GM21528 (cell line): Measurements from ENCODE around the gene CHURC1.

Experiments used
- ATAC-seq: cut with Tn5 transposase; IDR thresholded peaks from one replicate; pipeline ENCODE4 v1.9.1; 2021; ENCODE audit warnings: mild to moderate bottlenecking, moderate library complexity; ENCODE audit not compliant: unreplicated experiment, low FRiP score

Gene CHURC1

DNA sequence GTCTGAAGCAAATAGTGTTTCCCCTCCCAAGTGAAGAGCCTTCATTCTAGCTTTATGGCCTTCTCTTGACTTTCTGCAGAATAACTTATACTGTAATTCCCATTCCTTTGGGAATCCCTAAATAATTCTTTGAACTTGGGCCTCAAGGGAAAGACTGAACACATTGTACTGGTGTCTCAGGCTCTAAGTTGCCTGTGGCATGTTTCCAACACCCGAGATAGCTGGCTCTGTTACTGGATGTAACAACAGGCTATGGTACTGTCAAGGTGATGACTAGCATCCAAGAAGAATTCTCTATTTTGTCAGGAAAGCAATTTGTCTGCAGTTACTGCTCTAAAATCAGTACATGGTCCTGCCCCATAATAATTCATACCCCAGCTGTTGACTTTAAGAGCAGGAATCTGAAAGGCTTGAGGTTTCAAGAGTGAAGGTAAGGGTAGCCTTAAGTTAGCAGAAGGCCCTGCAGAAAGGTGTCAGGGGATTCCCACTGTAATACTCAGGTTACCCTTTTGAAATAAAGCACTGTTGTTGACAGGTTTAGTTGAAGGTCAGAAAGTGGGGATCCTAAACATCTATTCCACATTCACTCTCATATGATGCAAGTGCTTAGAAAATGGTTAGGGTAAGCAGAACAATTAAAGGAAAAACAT is 23.0 kb downstream of the CHURC1 start:
- ATAC-seq, result no peak

DNA sequence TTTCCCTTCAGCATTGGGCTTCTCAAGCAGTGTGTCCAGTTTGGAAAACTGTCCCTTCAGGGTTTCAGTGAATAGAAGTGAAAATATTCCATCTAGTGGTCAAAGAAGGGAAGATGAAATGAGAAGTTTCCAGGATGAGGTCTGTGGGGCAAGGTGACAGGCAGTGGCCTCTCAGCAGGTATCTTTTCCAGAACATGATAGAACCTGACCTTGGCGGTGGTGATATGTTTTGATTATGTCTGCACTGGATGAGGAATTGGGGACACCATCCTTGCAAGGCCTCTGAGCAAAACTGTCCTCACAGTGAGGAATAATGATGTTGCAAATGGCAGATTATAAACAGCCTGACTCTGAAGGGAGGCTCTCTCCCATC is 23.6 kb downstream of the CHURC1 start:
- no peak for ATAC-seq

DNA sequence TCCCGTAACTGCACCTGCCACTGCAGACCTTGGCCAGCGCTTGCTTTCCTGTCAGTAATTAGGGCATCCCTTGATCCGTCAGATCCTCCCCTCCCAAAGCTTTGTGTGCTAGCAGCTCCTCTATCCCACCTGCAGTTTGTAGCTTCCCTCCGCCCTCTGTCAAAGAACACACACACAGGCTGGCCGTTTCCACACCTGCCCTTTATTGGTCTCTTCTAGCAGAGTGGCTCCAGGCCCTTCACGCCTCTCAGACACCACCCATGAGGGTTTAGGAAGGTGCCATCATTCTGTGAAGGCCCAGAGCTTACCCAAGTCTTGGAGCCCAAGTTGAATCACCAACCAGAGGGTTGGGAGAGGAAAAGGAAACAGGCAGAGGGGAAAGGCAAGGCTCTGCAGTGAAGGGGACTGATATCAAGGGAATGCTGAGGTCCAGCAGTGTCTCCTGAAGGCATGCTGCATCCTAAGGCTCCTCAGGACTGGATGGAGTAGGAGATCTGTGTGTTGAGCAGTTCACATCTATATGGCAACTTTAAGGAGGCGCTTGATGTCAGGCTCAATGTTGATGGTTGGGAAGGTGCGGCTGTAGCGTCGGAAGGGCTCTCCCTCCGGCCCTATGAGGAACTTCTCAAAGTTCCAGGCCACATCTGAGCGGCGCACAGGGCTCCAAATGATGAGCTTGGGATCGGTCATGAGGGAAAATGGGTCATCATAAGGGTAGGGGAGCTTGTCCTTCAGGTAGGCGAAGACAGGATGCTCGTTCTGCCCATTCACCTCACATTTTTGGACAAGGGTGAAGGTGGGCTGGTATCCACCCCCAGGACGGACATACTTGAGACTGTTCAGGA is 24.9 kb downstream of the CHURC1 start:
- no peak for ATAC-seq

DNA sequence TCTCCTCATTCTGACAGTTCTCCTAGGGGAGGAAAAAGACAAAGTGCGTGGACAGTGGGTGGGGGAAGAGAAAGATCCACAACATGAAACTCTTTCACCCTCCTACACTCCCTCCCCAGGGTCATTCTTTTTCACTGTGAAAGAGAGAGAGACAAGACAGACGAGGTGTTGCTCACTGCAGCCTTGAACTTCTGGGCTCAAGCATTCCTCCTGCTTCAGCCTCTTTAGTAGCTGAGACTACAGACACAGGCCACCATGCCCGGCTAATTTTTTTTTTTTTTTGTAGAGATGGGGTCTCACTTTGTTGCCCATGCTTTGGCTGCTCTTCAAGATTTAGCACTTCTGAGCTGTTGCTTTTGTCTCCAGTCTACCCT is 25.5 kb downstream of the CHURC1 start:
- no peak for ATAC-seq

DNA sequence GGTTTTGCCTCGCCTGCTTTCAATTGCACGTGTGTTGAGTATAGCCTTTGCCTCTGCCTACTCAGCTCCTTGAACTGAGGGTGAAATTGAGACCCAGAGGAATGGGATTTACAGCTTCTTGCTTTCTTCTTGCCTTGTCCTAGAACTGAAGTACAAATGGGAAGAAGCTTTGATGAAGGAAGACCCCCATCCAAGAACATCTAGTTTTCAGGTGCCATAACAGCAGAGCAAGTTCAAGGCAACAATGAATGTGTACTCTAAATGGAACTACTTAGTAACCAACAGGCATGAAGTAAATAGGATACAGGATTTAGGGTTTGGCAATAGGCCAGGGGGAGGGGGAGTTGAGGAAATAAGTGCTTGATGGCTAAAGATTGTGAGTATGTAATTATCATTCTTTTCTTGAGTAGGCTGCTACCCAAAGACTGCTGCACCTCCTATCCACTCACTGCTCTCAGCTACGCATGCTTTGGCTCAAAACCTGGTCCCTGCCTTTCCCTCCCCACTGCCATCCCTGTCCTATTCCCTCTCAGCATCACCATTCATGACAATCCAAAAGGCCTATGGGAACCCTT is 26.2 kb downstream of the CHURC1 start:
- ATAC-seq, result no peak

DNA sequence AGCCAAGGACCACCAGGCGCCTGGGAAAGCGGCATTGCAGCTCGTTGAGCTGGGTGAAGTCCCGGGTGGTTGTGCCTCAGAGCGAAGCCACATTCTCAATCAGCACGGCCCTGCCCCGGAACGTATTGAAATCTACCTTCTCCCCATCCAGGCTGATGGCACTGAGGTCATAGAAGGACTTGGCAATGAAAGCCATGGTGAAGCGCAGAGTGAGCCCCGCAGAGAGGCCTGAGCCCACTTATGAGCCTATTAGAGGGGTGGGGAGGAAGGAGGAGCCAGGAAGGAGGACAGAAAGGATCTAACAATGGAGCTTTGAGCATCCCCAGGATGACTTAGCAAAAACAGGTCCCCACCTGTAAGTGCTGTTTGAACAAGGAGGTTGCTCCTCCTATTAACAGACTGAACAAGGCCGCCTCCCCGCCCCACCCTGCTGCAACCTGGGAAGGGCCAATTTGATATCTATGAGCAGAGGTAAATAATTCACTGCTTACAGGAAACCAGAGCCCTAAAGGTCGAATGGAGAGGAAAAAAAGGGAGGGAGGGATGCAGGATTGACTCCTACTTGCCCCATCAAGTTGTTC is 28.4 kb downstream of the CHURC1 start, which contains the start of gene GPX2:
Gene GPX2 (minus strand): TSS at position 215 of the 581 bp plus-strand sequence. CDS start 19 bp downstream, at position 196.
- no peak for ATAC-seq

DNA sequence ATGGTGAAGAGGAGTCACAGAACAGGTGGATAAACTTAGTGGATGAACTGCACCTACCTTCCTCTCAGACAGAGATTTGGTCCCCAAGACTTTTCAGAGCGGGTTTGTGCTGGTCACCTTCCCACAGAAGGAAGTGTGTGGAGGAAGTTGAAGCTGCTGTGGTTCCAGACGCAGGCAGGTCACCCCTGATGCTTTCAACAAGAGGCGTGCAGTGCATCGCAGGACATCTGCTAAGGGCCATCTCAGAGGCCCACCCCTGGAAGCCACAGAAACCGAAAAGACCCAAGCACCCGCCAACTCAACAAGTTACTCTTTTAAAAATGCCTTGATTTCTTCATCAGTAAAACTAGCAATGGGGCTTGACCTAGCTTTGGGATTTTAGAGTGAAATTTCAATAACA is 29.3 kb downstream of the CHURC1 start:
- ATAC-seq, result no peak

DNA sequence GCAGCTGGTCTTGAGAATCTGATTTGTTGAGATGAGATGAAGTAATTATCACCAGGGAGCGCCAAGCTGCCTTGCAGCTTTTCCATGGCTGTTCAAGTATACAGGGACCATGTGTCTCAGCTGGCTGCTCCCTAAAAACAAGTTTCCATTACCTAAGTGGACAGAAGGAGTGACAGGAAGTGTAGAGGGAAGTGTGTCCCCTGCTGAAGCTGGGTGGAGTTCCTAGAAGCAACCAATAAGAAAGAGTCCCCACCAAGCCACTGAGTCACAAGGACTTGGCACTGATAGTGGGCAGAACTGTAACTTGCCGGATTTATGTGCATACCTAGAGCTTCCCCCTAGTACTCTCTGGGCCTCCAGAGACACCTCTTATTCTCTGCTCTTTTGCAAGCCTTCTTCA is 29.8 kb downstream of the CHURC1 start:
- ATAC-seq, result no peak

DNA sequence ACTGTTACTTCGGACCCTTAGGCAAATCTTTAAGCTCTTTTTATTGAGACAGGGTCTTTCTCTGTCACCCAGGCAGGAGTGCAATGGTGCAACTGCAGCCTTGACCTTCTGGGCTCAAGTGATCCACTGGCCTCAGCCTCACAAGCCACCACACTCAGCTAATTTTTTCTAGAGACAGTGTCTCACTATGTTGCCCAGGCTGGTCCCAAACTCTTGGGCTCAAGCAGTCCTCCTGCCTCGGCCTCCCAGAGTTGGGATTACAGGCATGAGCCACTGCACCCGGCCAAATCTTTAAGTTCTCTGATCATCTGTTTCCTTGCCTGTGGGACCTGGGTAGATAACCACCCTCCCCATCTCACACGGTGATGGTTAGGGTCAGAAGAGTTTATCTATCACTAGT is 30.6 kb downstream of the CHURC1 start:
- ATAC-seq, result no peak

DNA sequence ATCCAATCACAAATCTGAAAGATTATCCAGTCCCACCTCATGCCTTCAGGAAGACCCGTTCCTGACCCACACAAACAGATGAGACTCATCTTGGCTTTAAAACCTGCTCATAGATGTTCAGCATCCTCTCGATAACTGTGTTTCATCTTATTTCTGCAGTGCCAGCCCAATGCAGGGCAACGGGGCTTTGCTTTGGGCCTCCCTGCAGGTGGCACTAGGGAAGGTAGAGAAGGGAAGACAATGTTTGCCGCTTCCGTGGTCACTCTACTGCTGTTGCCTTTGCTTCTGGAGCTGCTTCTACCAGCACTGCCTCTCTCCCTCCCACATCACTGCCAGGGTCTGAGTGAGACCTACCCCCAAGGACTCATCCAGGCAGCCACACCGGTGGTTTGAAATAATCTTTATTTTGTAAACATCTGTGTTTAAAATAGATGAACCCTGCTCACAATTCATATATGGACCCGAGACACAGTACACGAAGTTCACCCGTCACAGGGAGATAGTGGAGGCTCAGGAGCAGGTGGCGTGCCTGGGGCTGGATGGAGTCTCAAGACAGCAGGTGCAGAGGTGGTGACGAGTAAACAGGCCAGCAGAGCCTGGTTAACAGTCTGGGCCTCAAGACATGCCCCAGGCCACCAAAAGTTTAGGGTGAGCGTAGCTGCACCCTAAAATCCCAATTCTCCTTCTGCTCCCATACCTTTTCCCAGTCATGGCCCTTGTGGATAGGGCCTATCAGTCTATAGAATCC is 31.4 kb downstream of the CHURC1 start:
- no peak for ATAC-seq

DNA sequence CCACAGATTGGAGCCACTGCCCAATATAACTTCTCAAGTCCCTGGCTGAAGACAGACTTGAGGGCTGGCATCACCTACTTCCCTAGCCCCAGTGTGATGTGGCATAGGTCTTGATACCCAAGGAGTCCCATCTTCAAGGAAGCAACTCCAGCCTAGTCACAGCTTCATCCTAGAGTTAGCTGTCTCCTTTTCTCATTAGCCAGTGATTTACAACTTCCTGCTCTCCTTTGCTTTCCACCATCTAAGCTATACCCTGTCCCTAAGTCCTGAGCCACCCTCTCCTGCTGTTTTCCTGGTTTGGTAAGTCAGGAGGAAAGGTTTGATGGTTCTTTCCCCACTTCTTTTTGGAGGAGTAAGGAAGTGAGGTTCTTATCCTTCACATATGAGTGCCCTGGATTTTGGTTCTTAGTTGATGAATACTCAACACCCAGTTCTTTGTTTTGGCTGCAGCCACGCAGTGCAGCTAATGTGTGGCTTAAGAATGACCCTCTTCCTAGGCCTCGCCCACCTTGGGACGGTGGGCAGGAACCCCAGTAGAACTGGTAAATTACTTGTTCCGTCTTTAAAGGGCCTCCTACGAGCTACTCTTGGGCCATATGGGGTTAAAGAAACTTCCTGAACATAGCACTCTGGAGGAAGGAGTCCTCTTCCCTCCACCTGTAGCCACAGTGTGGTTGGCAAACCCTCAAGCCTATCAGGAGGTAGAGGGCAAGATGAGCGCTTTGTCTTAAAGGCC is 32.2 kb downstream of the CHURC1 start:
- ATAC-seq, result no peak

DNA sequence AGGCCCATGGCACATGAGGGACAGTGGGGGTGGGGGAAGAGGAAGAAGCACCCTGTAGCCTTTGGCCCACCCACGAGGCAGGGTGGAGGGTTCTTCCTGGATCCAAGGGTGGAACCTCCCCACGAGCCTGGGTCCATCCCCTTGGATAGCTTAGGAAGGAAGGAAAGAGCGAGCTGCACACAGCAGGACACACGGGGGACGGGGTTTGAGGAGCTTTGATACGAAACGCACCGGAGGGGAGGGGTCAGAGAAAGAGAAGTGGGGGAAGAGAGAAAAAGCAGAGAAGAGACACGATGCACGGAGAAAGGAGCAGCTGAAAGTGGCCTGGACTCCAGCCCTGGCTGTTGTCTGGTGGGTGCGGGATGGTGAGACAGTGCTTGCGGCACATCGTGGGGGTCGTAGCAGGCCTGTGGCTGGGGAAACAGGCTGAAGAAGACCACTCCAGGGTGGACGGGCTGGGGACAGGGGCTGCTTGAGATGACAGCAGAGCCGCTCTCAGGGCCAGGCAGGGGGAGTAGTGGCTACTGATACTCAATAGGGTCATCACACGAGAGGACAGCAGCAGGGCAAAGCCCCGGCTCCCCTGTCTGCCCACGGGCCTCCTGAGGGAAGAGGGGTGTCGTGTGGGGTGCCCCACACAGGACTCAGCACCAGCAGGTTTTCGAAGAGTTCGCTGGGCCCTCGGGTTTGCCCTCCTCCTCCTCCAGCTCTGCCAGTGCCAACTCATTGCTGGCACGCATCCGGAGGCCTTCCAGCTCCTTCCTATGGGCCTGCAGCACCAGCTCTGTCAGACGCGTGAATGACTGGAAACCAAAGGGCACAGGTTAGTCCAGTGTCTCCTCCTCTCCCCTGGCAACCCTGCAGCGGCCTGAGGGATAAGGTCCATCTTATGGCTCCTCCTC is 33.7 kb downstream of the CHURC1 start:
- no peak for ATAC-seq

DNA sequence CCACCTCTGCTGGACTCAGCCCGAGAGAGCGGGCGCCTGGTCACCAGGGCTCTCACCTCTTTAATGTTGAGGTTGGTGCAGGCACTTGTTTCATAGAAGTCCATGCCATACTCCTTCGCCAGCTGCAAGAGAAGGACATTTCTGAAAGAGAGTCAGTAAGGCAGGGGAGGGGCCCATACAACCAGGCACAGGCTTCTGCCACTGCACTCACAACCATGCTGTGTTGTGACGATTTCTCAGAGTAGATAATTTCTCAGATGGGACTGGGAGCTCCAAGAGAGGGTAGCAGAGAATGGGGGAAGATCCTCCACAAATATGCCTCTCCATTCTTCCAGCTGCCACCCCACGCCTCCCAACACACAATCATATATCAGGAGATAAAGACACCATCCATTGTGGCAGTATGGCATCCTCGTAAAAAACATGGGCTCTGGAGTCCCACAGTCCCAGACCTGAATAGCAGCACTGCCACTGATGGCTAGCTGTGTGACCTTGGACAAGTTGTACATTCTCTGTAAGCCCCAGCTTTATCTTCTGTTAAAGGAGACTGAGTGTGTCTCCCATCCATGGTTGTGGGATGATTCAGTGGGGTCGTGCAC is 34.5 kb downstream of the CHURC1 start:
- ATAC-seq, result no peak

DNA sequence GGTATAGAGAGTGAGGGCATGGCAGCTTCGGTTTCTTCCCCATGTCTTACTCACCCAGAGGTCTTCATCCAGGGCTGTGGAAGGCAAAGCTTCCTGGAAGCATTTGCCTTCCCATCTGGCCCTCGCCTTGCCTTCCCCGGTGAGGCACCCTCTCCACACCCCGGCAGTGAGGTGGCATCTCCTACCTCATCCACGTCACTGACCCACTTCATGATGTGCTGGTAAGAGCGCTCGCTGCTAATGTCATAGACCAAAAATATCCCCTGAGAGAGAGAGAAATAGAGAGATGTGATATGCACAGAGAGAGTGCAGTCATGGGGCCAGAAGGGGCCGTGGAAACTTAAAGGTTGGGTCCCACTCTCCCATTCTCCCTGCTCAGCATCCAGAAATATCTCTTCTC is 36.6 kb downstream of the CHURC1 start:
- ATAC-seq, result no peak

DNA sequence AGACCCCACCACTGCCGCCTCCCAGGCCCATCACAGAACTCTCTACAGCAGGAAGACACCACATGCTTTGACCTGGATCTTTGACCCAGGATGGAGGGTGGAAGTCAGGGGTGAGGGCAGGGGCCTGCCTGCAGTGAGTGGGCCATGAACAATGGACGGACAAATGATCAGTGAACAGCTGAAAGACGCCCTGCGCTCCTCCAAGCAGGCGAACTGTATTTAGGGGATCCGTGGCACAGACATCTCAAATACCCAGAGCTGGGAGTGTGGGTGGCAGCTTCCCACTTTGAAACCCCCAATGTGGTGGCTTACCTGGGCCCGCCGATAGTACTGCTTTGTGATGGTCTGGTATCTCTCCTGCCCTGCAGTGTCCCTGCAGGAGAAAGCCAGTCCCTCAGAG is 37.0 kb downstream of the CHURC1 start:
- ATAC-seq, result no peak

DNA sequence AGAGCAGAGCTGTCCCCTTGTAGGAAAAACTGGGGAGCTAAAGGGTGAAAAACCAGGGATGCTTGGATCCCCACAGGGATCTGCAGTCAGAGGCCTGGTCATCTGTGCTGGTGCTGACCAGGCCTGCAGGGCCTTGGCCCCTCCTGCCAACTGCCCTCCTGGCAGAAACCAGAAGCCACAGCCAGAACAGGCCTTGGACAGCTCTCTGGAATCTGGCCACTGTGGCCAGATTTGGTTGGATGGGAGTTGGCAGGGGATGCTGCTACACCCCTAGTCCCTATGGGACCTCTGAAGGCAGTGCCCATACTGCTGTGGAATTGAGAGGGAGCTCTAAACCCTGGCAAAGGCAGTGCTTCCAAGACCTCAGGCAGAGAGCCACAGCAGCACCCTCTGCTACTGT is 37.5 kb downstream of the CHURC1 start:
- ATAC-seq, result no peak

DNA sequence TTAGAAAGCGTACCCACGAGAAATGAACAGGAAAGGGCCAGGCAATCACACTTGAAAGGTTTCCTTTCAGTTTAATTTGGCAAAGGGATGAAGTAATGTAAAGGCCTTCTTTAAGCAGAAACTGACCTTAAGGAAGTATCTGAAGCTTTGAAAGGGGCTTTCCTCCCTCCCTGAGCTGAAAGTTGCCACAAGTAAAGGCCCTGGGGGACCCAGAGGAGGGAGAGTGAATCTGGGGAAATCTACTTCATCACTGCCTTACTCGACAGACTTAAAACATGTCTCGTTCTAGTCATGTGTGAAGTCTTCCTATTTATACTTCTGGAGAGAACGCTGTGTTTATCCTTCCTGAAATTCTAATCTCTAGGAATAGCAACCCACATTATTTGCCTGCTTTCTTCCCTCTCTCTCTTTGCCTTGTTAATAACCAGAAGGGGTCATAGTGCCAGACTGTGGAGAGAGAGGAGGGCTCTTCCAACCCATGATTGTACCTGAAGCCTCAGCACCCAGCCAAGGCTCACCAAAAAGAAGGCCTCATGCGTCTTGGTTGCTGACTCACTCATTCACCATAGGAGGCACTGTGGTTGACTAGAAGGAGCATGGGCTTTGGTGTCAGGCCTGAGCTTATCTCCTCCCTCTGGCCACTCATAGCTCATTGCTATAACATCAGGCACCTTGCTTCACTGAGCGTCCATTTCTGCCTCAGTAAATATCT is 38.5 kb downstream of the CHURC1 start:
- ATAC-seq, result no peak

DNA sequence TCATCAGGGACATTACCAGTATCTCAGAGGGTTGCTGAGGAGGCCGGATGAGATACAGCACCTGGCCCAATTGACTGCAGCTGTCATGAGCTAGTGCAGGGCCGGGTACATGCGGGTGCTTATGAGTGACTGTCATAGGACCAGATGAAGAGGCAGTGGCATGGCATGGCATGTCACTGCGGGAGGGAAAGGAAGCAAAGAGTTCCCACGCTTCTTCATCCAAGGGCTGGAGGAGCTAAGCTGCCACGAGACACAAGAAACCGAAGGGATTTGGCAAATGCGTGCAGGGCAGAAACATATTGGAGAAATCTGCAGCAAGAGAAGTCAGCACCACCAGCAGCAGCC is 39.0 kb downstream of the CHURC1 start:
- ATAC-seq, result no peak
